Heart left ventricle (tissue), 13 donors: Measurements from ENCODE around the gene CPEB2.

ENCODE experiments used
- CTCF ChIP-seq, 12 donors: fragments of 200-600 bp; sonication (generic) in 4 of 12; IDR thresholded peaks; one replicate each; pipeline versions ENCODE4 v1.5.0 to v1.8.0; 2018 to 2022; ENCODE audit warnings: antibody characterized with exemption in 12 of 12, mild to moderate bottlenecking in 5 of 12
- POLR2A ChIP-seq, 2 donors: fragments of 450-650 bp; IDR thresholded peaks; one replicate each; pipeline ENCODE4 v1.6.1; 2017; ENCODE audit warnings: antibody characterized with exemption in 2 of 2, mild to moderate bottlenecking in 2 of 2, moderate library complexity in 2 of 2
- donor health status: ischemic (EF 13 %, LVEDD 7.1; RV severe dilation, severe dysfunction).
- donor health status: DM: no; HTN: yes; CAD: no.
- donor health status: DM: no; HTN: no; CAD: no.
- donor health status: ischemic (EF 25% LVEDD 6.9; RV normal size, moderate dysfunction).
- donor health status: ischemic (EF 25% LVEDD 5.7; RV mildly dilated, moderate dysfunction).
- donor health status: ischemic (EF 35%, LVEDD 5.7; RV mildly dilated, moderate dysfunction).
- donor health status: nonischemic (EF 11% LVEDD 7.7; RV severe dilation, severe dysfunction).
- donor health status: DM: yes; HTN: yes; CAD: no.
- donor health status: PGD.
- donor health status: ischemic (EF 29% LVEDD 5.4; RV normal size, mild dysfunction).
- donor health status: nonischemic (EF 23%, LVEDD 6.1; RV moderate dilation, normal function).

- TF ChIP-seq POLR2A (IDR thresholded peaks at IDR 0.05) (no peak), CTCF (IDR thresholded peaks at IDR 0.05) (no peak)
Observed at GRCh38 chr4:15005474-15006115, 3.3 kb downstream of the CPEB2 start.
